Omental fat pad (tissue), 4 donors: ENCODE results near the gene TREML1. TPM values are rescaled to one million over a fixed set of nuclear protein-coding genes. Genes with fewer than 3 reads are reported as not detected.

Experiments used
- ATAC-seq: fragments of 150-250 bp; one replicate; pipeline ENCODE4 v1.9.1; 2016; ENCODE audit warnings: mild to moderate bottlenecking, moderate library complexity; ENCODE audit not compliant: low FRiP score
- DNase-seq: peaks from one replicate; pipeline ENCODE4 v3.0.0-alpha.2; 2019; ENCODE audit warnings: low spot score
- total RNA-seq, 4 donors: library from RNA; depleted of rRNA; stranded (reverse); fragments of >200 nt; gene quantifications; one replicate each; pipeline ENCODE4 v1.1.0, GENCODE V29; 2016
- TF ChIP-seq, protein P1 (sequence below), 3 donors: fragments of 450-650 bp; IDR thresholded peaks; one replicate each; pipeline ENCODE4 v1.5.1; 2016 to 2017; ENCODE audit warnings: antibody characterized with exemption in 3 of 3, mild to moderate bottlenecking in 3 of 3, moderate library complexity in 2 of 3

The TREML1 gene
- total RNA-seq, 4 donors from 2014 or later, result 0.56 to 5.3 TPM; not detected in 2

DNA sequence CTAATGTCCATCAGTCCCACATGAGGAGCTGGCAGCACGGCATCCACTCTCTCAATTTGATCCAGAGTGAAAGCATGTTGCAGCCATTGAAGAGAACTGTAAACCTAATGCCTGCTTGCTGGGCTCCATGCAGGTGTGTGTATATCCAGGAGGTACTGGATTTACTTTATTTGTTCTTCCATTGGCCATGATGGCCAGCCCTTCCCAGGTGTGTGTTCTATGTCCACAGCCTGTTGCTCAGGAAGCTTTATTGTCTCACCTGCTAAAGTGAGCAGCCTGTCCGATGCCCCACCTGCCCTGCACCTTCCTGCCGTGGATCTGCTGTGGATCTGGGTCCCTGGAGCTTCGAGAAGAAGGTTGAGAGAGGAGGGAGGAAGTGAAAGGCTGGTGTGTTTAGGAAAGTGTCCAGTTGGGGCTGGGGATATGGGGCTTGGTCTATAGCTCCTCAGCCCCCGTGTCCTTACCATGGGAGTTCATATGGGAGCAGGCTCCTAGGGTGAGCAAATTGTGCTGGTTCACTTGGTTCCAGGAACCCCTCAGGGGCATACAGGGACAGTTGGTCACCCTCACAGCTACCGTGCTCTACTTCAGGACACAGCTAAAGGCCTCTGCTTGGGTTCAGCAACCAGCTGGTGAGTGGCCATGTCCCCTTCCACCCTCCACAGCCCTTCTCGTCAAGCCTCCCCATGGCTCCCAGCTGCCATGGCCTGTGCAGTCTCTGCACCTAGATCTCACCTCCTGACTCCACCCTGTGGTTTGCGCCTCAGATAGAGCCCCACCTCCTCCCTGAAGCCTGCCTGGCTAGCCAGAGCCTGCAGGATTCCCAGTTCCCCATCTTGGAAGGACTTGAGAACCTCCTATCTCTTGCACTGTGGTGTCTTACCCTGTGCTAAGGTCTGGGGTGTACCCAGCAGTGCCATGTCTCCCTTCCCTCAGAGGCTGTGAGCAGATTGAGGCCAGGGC lies 34.1 kb upstream of the TREML1 start:
- DNase-seq (no peak), ATAC-seq (no peak)

DNA sequence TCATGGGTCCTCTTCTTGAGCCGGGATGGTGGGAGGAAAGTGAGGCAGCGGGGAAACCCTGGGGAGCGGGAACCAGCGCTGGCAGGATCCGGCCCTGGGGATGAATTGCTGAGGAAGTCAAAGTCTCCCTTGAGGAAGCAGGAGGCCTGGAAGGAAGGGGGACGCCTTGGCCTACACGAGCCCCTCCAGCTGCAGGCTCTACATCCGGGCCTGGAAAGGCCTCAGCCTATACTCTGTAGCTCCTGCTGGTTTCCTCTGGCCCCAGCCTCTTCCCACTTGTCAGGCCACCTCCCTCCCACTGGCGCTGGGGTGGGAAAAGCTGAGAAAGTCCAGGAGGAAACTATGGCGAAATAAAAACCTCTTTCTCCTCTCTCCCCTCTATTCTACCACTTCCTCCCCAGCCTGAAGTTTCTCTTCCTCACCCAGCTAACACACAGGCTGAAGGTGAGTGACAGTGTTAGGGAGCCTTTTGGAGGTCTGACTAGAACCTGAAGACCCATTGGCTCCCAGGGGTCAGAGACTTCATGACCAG lies 31.9 kb upstream of the TREML1 start:
- DNase-seq (no peak), ATAC-seq (no peak)
- TF ChIP-seq, protein P1, sequence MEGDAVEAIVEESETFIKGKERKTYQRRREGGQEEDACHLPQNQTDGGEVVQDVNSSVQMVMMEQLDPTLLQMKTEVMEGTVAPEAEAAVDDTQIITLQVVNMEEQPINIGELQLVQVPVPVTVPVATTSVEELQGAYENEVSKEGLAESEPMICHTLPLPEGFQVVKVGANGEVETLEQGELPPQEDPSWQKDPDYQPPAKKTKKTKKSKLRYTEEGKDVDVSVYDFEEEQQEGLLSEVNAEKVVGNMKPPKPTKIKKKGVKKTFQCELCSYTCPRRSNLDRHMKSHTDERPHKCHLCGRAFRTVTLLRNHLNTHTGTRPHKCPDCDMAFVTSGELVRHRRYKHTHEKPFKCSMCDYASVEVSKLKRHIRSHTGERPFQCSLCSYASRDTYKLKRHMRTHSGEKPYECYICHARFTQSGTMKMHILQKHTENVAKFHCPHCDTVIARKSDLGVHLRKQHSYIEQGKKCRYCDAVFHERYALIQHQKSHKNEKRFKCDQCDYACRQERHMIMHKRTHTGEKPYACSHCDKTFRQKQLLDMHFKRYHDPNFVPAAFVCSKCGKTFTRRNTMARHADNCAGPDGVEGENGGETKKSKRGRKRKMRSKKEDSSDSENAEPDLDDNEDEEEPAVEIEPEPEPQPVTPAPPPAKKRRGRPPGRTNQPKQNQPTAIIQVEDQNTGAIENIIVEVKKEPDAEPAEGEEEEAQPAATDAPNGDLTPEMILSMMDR (IDR thresholded peaks at IDR 0.05), result no peak

More for the DNA sequence above, 34.1 kb upstream of the TREML1 start:
- TF ChIP-seq, protein P1 (IDR thresholded peaks at IDR 0.05), result no peak

DNA sequence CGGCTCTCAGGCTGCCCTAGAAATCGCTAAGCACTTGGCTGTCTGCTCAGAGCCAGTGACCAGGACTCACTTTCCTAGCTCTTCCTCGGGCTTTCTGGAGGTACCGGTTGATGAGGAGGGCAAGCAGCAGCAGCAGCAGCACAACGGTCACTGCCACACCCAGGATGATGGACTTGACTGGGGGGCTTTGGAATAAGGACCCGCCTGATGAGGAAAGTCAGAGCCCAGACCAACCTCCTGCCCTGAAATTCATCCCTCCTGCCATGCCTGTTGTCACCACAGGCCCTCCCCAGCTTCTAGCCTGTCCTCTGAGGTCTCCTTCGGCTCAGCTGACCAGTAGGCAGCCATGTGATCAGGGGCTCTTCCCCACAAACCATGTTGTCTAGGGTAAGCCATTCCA lies 30.6 kb upstream of the TREML1 start:
- TF ChIP-seq, protein P1 (IDR thresholded peaks at IDR 0.05), result no peak
- ATAC-seq, result no peak
- DNase-seq, result no peak

DNA sequence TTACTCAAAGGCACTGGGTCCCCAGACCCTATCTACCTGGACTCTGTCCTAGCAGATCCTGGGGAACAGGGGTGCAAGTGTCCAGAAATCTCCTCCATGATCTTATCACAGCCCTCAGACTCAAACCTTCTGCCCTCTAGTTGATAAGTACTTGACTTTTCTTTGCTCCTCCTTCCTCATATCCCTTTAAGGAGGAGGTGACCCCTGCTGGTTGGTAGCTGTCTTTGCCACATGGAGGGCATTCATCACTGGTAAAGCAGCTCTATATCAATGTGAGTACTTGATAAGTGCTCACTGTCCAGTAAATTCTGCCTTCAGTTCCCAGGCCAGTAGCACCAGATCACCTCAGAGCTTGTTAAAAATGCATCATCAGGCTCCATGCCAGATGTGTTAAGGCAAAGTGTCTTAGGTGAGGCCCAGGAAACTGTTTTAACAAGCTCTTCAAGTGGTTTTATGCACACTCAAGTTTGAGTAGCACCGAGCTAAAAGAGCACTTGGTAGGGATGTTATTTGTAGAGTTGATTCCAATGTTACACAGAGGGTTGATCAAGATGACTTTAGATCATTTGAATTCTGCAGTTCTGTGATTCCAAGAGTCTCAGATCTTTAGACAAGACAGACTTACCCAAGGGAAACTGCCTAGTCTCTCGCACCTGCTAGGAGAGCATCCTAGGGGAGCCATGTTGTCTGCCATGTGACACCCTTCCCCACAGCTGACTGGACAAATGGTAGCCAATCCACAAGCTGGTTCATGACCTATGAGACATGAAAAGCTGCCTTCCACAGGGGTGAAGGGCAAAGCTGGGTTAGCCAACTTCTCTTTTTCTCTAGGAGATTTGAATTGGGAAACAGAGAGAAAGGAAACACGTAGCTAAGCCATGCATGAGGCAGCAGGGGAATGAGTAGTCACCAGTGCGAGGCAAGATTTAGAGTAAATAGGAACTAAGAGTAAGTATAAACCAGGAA lies 28.2 kb upstream of the TREML1 start:
- DNase-seq, result no peak
- ATAC-seq, result no peak
- TF ChIP-seq, protein P1 (IDR thresholded peaks at IDR 0.05), result no peak

DNA sequence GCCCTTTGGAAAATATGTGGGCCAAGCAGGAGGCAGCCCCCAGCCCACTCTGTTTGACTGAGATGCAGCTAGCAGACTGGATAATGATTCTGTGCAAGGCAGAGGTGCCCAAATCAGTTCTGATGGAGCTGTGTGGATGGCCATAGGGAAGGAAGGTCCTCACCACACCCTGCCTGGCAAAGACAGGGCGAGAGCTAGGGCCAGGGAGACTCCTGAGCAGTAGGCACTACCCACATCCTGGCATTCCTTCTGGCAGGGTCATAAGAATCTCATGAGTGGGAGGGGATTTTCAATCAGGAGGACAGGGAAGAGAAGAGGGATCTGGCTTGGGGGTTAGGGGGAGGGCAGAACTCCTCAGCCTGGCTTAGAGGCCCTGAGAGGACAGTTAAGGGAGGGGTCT lies 27.4 kb upstream of the TREML1 start:
- TF ChIP-seq, protein P1 (IDR thresholded peaks at IDR 0.05), result no peak
- ATAC-seq (no peak), DNase-seq (no peak)

DNA sequence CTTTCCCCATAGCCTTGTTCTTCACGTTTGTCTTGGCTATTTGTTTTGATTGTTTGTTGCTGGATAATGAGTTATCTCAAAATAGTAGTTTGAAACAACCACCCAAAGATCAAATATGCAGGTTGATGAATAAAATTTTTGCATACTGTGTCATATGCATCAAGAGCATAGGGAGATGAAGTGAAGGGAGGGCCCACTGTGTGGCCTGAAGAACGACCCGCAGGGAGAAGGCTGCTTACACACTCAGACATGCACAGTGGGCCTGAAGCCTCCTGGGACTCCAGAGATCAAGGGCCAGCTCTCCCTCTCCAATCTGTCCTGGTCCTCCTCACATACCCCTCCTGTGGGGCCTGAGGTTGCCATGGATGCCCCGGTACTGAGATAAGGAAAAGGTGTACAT lies 25.0 kb upstream of the TREML1 start:
- no peak for ATAC-seq

More for the DNA sequence above, 25.0 kb upstream of the TREML1 start:
- TF ChIP-seq, protein P1 (IDR thresholded peaks at IDR 0.05), result no peak
- DNase-seq, result no peak
